ENCODE results near the gene GSTM4.

DNA sequence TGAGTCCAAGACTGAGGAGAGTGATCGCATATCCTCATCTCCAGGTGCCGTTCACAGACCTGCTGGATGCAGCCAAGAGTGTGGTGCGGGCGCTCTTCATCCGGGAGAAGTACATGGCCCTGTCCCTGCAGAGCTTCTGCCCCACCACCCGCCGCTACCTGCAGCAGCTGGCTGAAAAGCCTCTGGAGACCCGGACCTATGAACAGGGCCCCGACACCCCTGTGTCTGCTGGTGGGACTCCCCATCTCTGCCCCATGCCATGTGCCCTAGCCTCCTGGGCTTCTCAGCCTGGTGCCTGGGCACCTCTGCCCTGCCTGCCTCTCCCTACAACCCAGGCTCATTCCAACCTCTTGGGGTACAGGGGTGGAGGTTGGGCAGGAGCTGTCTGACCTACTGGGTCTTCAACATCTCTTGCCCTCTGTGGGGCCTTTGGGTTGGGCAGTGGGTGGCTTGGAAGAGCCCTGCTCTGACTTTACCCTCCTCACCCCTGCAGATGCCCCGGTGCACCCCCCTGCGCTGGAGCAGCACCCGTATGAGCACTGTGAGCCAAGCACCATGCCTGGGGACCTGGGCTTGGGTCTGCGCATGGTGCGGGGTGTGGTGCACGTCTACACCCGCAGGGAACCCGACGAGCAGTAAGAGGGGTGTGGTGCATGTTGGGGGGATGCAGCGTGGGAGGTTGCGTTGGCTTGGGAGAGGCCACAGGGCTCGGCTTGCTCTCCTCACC lies 29.1 kb upstream of the GSTM4 start:
- TF ChIP-seq, protein P1, sequence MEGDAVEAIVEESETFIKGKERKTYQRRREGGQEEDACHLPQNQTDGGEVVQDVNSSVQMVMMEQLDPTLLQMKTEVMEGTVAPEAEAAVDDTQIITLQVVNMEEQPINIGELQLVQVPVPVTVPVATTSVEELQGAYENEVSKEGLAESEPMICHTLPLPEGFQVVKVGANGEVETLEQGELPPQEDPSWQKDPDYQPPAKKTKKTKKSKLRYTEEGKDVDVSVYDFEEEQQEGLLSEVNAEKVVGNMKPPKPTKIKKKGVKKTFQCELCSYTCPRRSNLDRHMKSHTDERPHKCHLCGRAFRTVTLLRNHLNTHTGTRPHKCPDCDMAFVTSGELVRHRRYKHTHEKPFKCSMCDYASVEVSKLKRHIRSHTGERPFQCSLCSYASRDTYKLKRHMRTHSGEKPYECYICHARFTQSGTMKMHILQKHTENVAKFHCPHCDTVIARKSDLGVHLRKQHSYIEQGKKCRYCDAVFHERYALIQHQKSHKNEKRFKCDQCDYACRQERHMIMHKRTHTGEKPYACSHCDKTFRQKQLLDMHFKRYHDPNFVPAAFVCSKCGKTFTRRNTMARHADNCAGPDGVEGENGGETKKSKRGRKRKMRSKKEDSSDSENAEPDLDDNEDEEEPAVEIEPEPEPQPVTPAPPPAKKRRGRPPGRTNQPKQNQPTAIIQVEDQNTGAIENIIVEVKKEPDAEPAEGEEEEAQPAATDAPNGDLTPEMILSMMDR (conservative IDR thresholded peaks at IDR 0.05 in 1 of 2, IDR thresholded peaks at IDR 0.05 in 1 of 2; ENCODE audit: low read depth in 1 of 2, low read length in 2 of 2), result no peak
- TF ChIP-seq EZH2 (IDR thresholded peaks at IDR 0.05; ENCODE audit: low read length, missing control alignments), result no peak
